Upper lobe of left lung (tissue), 6 donors: ENCODE measurements around the gene EFNB2. TPM values are rescaled to one million over a fixed set of nuclear protein-coding genes. Genes with fewer than 3 reads are reported as not detected.

Experiments used
- ATAC-seq, 2 donors: fragments of 200-7000 bp; cut with Tn5 transposase; one replicate each; pipeline ENCODE4 v1.9.1; 2022; ENCODE audit warnings: mild to moderate bottlenecking in 2 of 2, moderate library complexity in 2 of 2; ENCODE audit not compliant: low FRiP score in 2 of 2
- DNase-seq, 2 donors: peaks; one replicate each; pipeline ENCODE4 v3.0.0-alpha.2; 2019 to 2020
- H3K27ac ChIP-seq, 4 donors: fragments of 200-600 bp; sonication (generic); one replicate each; pipeline ENCODE4 v1.5.1; 2016 to 2019
- H3K27me3 ChIP-seq, 4 donors: fragments of 200-600 bp; sonication (generic); one replicate each; pipeline ENCODE4 v1.5.1; 2017 to 2019
- H3K36me3 ChIP-seq, 4 donors: fragments of 200-600 bp; sonication (generic); one replicate each; pipeline ENCODE4 v1.5.1; 2016 to 2019
- H3K4me1 ChIP-seq, 4 donors: fragments of 200-600 bp; sonication (generic); one replicate each; pipeline ENCODE4 v1.5.1; 2018 to 2019
- H3K4me3 ChIP-seq, 4 donors: fragments of 200-600 bp; sonication (generic); one replicate each; pipeline ENCODE4 v1.5.1; 2017 to 2019; ENCODE audit warnings: mild to moderate bottlenecking in 2 of 4, moderate library complexity in 1 of 4
- H3K9me3 ChIP-seq, 4 donors: fragments of 200-600 bp; sonication (generic); one replicate each; pipeline ENCODE4 v1.5.1; 2018 to 2019
- CTCF ChIP-seq, 6 experiments: fragments of 450-650 bp in 4 of 6; fragments of 200-600 bp in 2 of 6; sonication (generic) in 2 of 6; IDR thresholded peaks; one replicate each; pipeline ENCODE4 v1.5.1; 2016 to 2019; ENCODE audit warnings: antibody characterized with exemption in 6 of 6
- EP300 ChIP-seq, 4 donors: sonication (generic); formaldehyde crosslinking; IDR thresholded peaks; one replicate each; pipeline ENCODE4 v1.5.1; 2017; ENCODE audit warnings: antibody characterized with exemption in 4 of 4, control low read depth in 2 of 4
- POLR2A ChIP-seq, 4 donors: fragments of 450-650 bp; IDR thresholded peaks; one replicate each; pipeline ENCODE4 v1.5.1; 2016 to 2017; ENCODE audit warnings: antibody characterized with exemption in 4 of 4, mild to moderate bottlenecking in 2 of 4
- POLR2AphosphoS5 ChIP-seq, 2 donors: sonication (generic); formaldehyde crosslinking; IDR thresholded peaks; one replicate each; pipeline ENCODE4 v1.5.1; 2017; ENCODE audit warnings: antibody characterized with exemption in 2 of 2
- WGBS, 2 donors: methylation state at CpG; one replicate each; pipeline ENCODE4 v1.1.5; 2017 to 2018; 5-methylcytosine and 5-hydroxymethylcytosine counted together
- total RNA-seq, 6 donors: library from RNA; depleted of rRNA in 4 of 6; stranded (reverse); fragments of >200 nt in 4 of 6; gene quantifications; one replicate each; pipeline versions ENCODE4 v1.1.0 to v1.2.1, GENCODE V29; 2016 to 2021
- donor health status: DM: no; HTN: no; CAD: no; lungs with moderate emphysema.
- donor health status: DM: no; HTN: yes; CAD: no; lungs with severe emphysema.

The EFNB2 gene
- total RNA-seq, 6 donors from 2014 or later, result 23.0 to 45.7 (median 30.9) TPM

- H3K4me1 ChIP-seq, result peaks cover 46 to 52% (median 49%) of the 10 kb centered on the region in 4 donors
- peak overlapping the region; percentile 97 to 100 (median 98) for H3K27ac ChIP-seq
- ATAC-seq (peak; percentile 65 to 77), DNase-seq (peak in 1 of 2 donors; percentile 76)
- H3K27me3 ChIP-seq, result no peaks in the 10 kb centered on the region
- no peaks in the 10 kb centered on the region for H3K36me3 ChIP-seq
- no peaks in the 10 kb centered on the region for H3K9me3 ChIP-seq
- TF ChIP-seq POLR2AphosphoS5 (IDR thresholded peaks at IDR 0.05) (peak in 1 of 2 donors; percentile 79), POLR2A (IDR thresholded peaks at IDR 0.05) (peak in 2 of 4 donors; percentile 22 to 27), EP300 (IDR thresholded peaks at IDR 0.05) (no peak)
- H3K4me3 ChIP-seq, result peak overlapping the region; percentile 62 to 97 (median 83)
- WGBS, 2 donors, result 1 to 2% methylated on average over 31 to 34 of the region's 34 CpGs
These were observed 31.4 kb upstream of the EFNB2 start for GRCh38 chr13:106566641-106567473.

GRCh38 chr13:106565127-106565775, 29.8 kb upstream of the EFNB2 start:
- Histone ChIP-seq H3K4me3 (peak overlapping the region in 3 of 4 donors; percentile 62 to 97 (median 90)), H3K9me3 (no peaks in the 10 kb centered on the region), H3K27me3 (no peaks in the 10 kb centered on the region), H3K36me3 (no peaks in the 10 kb centered on the region), H3K27ac (peak overlapping the region in 2 of 4 donors; percentile 98 to 100), H3K4me1 (peaks cover 51 to 63% (median 59%) of the 10 kb centered on the region in 4 donors)
- ATAC-seq (no peak), DNase-seq (no peak)
- TF ChIP-seq EP300 (IDR thresholded peaks at IDR 0.05), result no peak
- no peak for TF ChIP-seq POLR2AphosphoS5 (IDR thresholded peaks at IDR 0.05)
- no peak for TF ChIP-seq CTCF (IDR thresholded peaks at IDR 0.05)
- no peak for TF ChIP-seq POLR2A (IDR thresholded peaks at IDR 0.05)
- 20 to 21% methylated on average over 4 of the region's 4 CpGs for WGBS, 2 donors

GRCh38 chr13:106562301-106562700, 26.8 kb upstream of the EFNB2 start:
- DNase-seq (no peak), ATAC-seq (no peak)
- H3K4me3 ChIP-seq, result no peak overlapping the region
- TF ChIP-seq EP300 (IDR thresholded peaks at IDR 0.05), result no peak
- no peak for TF ChIP-seq POLR2A (IDR thresholded peaks at IDR 0.05)
- TF ChIP-seq CTCF (IDR thresholded peaks at IDR 0.05), result no peak
- TF ChIP-seq POLR2AphosphoS5 (IDR thresholded peaks at IDR 0.05), result no peak
- no peaks in the 10 kb centered on the region for H3K27me3 ChIP-seq
- peaks cover 55 to 67% (median 60%) of the 10 kb centered on the region in 4 donors for H3K4me1 ChIP-seq
- no peaks in the 10 kb centered on the region for H3K9me3 ChIP-seq
- H3K27ac ChIP-seq, result peak overlapping the region in 2 of 4 donors; percentile 22 to 71
- peaks cover 4 to 22% (median 9%) of the 10 kb centered on the region in 4 donors for H3K36me3 ChIP-seq
- 84 to 86% methylated on average over 1 of the region's 1 CpG for WGBS, 2 donors

DNA sequence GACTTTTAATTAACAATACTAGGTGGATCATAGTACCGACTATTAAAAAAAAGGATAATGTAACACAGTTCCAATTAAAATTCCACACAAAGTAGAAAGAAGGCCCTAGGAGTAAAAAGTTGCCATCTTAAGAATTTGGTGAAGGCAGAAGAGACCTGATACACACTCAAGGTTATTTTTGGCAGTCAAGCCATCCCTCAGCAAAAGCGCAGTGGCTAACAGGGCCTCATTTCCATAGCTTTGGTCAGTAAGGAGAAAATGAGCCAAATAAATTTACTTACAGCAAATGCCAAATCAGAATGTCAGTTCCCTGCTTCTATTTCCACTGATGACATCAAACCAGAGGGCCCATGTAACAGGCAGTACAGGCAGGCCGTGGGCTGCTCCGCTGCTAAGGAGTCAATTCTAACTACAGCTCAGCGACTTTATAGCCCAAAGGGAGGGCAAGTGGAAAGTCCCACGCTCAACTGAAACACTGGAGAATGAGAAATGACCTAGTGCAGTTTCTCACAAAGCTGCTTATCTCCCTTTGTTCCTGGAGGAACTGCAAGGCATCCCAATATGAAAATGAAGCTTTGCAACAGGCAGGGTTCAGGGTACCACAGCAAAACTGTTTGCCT, 26.2 kb upstream of the EFNB2 start:
- H3K27me3 ChIP-seq, result no peaks in the 10 kb centered on the region
- H3K27ac ChIP-seq, result peak overlapping the region in 3 of 4 donors; percentile 22 to 71 (median 29)
- WGBS, 2 donors, result 41 to 58% methylated on average over 6 of the region's 6 CpGs
- peaks cover 54 to 67% (median 60%) of the 10 kb centered on the region in 4 donors for H3K4me1 ChIP-seq
- DNase-seq (no peak), ATAC-seq (peak in 1 of 2 donors; percentile 56)
- H3K9me3 ChIP-seq, result no peaks in the 10 kb centered on the region
- H3K36me3 ChIP-seq, result peaks cover 8 to 28% (median 10%) of the 10 kb centered on the region in 4 donors
- peak overlapping the region in 1 of 4 donors; percentile 6 for H3K4me3 ChIP-seq
- TF ChIP-seq POLR2A (IDR thresholded peaks at IDR 0.05) (no peak), POLR2AphosphoS5 (IDR thresholded peaks at IDR 0.05) (peak in 1 of 2 donors; percentile 67)

GRCh38 chr13:106560821-106561220, 25.4 kb upstream of the EFNB2 start:
- no peak for ATAC-seq
- WGBS, 2 donors, result 51 to 54% methylated on average over 1 of the region's 1 CpG

More at GRCh38 chr13:106560821-106561220, 25.4 kb upstream of the EFNB2 start:
- Histone ChIP-seq H3K4me3 (no peak overlapping the region), H3K36me3 (peaks cover 13 to 37% (median 13%) of the 10 kb centered on the region in 4 donors), H3K4me1 (peaks cover 46 to 66% (median 53%) of the 10 kb centered on the region in 4 donors), H3K27ac (peak overlapping the region in 1 of 4 donors; percentile 71), H3K27me3 (no peaks in the 10 kb centered on the region), H3K9me3 (no peaks in the 10 kb centered on the region)
- TF ChIP-seq EP300 (IDR thresholded peaks at IDR 0.05) (no peak), POLR2A (IDR thresholded peaks at IDR 0.05) (no peak), CTCF (IDR thresholded peaks at IDR 0.05) (no peak), POLR2AphosphoS5 (IDR thresholded peaks at IDR 0.05) (no peak)
- no peak for DNase-seq
